ENCODE results near the gene TRPM3.

TRPM3 gene

DNA sequence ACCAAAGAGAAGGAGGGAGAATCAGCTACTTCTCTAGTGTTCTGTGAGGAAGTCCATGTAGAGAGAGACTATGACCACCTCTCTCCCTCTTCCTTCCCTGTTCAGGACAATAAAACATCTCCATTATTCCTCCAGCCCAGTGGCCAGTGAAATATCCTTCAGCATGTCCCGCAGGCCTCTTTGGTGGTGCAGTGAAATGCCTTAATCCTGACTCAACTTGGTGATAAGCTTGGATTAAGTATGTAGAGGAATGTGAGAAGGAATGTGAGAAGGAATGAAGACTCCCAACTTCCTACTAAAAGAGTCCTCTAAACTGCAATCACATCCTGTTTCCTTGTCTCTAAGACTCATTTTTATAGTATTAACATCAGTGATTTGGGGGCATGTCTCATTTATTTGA lies 167.3 kb downstream of the TRPM3 start:
- FAIRE-seq (no peak), DNase-seq (ENCODE audit: extremely low spot score, insufficient read length, low read depth) (no peak)

DNA sequence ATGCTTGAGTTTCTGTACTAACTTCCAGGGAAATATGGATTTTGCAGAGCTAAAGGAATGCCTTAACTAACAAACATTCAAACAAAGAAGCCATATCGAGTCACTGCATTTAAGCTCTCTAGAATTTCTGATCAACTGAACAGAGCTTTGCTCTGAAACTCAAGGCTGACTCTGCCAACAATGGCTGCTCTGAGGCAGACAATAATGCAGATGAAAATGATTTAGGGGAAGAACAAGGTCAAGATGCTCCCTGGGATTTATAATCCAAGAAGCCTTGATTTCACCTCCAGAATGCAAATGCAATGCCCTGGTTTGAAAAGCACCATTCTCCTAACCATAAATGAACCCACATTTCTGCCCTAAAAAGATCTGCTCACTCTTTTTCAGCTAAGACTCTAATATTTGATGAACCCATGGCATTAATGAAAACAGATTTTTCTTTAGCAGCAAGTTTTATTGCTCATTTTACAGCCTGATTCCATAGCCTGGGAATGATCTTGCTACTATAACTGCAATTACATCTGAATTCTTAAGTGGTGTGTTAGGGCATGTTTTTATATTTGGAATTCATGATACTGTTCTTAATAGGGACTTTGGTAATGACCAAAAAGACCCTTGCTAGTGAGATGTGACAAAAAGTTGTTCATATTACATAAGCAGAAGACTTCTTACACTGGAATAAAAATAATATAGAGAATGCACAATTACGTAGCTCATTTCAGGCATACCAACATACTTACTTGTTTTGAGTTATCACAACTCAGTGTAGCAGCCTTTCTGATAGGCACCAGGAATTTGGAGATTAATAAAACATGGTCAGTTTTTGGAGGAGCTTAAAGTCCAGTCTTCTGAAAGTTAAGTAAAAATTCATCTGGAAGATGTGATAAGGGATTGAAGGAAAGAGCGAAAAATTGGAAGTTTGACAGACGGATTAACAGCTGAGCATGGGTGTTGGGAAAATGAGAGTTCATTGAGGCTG lies 169.4 kb downstream of the TRPM3 start:
- no peak for DNase-seq (ENCODE audit: extremely low spot score, insufficient read length, low read depth)
- FAIRE-seq = no peak

DNA sequence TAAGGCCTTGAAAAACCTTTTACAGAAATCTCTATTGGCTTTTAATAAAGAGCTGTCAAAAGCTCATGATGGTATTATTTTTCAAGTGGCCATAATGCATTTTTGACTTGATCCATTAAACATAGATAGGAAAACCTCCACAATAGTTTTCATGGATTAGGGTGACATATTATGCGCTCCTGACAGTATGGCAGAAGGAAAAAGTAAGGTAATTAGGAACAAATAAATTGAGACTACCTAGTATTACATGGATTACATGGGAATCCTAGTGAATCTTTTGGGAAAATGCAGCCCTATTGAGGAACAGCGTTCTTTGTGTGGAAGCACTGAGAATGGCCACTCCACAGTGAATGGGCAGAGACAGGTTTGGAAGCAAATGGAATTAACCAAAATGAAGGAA lies 171.2 kb downstream of the TRPM3 start:
- DNase-seq (ENCODE audit: extremely low spot score, insufficient read length, low read depth) (no peak), FAIRE-seq (no peak)

DNA sequence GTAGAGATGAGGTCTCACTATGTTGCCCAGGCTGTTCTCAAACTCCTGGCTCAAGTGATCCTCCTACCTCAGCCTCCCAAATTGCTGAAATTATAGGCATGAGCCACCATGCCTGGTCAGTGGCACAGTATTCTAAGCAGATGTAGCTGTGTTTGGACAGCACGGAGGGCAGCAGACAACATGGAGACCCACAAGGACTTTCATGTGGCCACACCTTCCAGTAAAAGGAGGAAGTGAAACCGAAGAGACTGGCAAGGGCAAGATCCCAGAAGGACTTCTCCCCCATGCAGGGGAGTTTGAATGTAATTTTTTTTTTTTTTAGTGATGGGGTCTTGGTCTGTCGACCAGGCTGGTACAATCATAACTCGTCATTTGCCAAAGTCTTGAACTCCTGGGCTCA lies 172.2 kb downstream of the TRPM3 start:
- DNase-seq (ENCODE audit: extremely low spot score, insufficient read length, low read depth) (no peak), FAIRE-seq (no peak)

DNA sequence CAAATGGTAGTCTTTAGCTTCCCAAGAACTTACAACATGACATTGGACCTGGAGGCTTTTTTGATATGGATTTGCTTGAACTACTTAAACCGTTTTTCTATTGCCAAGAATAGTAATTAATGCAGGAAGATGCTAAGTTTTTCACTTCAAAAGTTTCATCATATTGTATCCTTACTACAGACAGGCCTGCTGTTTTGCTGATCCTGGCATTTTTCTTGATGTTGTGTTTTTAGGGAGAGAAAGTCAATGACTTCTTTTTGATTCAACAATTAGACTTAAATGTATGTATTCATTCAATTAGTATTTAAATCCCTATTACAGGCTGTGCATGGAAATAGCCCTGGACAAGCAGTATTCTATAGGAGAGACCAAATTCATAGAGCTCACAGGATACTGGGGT lies 172.7 kb downstream of the TRPM3 start:
- DNase-seq (ENCODE audit: extremely low spot score, insufficient read length, low read depth) (no peak), FAIRE-seq (no peak)

DNA sequence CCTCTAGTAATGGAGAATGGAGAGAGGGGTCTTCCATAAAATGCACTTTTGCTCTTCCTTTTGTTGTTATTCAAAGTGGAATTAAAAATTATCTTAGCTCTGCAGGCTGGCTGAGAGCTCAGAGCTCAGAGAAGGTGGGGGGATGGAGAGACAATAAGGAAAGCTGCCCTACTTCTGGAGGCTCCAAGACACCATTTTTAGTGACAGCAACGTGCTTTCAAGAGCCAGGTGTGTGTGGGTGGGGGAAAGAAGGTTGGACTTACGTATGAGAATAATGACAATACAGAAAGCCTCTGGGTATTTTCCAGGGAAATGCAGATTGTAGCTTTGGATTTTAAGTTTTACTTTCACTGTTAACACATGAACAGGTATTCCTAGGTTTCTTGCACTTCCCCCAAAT lies 173.9 kb downstream of the TRPM3 start:
- FAIRE-seq (no peak), DNase-seq (ENCODE audit: extremely low spot score, insufficient read length, low read depth) (no peak)

DNA sequence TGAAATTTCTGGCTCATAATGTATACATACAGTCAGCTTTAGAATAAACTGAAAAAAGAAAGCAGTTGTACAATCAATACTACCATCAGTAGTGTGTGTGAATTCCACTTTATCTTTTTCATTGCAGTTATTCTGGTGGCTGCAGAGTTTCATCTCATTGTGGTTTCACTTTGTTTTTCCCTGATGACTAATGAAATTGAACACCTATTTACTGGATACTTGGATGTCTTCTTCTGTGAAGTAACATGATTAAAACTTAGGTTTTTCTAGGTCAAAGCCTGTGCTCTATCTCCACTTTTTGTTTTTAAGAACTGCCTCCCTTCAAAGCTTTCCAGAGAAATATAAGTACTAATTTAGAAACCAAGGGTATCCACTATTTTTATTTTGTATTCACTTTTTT lies 174.3 kb downstream of the TRPM3 start:
- DNase-seq (ENCODE audit: extremely low spot score, insufficient read length, low read depth) (no peak), FAIRE-seq (no peak)

DNA sequence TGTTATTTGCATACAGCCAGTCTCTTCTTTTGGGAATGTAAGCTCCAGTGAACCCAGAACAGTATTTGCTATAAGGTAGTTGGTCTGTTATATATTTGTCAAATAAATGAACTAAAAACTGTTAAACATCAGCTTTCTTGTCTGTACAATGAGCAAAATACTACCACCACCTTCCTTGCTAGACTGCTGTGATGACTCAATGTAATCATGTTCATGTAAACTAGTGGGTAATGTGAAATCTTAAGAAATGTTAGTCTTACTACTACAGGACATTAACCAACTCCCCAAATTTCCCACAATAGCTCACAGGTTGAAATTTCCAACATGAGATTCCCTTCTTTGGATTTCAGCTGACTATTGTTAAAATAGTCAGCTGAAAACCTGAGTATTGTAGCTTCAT lies 176.1 kb downstream of the TRPM3 start:
- FAIRE-seq (no peak), DNase-seq (ENCODE audit: extremely low spot score, insufficient read length, low read depth) (no peak)

DNA sequence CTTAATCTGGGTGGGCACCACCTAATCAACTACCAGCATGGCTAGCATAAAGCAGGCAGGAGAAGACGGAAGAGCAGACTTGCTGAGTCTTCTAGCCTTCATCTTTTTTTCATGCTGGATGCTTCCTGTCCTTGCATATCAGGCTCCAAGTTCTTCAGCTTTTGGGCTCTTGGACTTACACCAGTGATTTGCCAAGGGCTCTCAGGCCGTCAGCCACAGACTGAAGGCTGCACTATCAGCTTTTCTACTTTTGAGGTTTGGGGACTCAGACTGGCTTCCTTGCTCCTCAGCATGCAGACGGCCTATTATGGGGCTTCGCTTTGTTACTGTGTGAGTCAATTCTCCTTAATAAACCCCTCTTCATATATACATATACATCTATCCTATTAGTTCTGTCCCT lies 180.2 kb downstream of the TRPM3 start:
- FAIRE-seq = no peak
- DNase-seq (ENCODE audit: extremely low spot score, insufficient read length, low read depth) = no peak

DNA sequence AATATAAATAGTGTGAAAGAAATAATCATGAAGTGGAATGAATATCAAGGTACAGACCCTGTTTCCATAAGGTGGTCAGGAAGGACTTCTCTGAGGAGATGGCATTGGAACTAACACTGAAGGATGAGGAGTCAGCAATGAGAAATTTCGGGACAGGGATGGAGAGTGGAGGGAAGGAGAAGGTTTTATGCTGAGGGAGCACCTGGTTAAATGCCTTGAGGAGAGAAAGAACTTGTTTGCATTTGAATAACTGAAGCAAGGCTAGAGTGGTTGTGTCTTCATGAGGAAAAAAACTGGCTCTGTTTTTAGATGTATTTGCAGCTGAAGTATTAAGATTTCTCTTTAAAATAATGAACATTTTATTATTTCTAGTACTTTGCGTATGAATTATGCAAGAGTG lies 180.8 kb downstream of the TRPM3 start:
- DNase-seq (ENCODE audit: extremely low spot score, insufficient read length, low read depth) (no peak), FAIRE-seq (no peak)

GRCh38 chr9:70936536-70936935 lies 184.9 kb downstream of the TRPM3 start:
- DNase-seq (ENCODE audit: extremely low spot score, insufficient read length, low read depth) (no peak), FAIRE-seq (no peak)

DNA sequence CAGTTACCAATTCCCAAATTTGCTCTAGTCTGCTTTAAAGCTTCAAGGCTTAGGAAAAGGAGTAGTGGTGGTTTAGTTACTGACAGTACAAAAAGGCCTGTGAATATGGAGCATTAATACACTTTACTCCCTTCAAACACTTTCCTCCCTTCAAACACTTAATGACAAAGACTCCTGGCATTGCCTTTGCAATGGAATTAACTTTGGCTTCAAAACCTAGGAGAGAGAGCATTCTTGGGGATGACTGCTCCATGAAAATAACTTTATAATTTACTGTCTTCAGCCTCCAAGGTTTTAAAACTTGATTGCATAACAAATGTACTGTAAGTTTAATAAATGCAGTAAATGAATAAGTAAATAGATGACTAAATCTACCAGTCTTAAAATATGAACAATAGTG lies 185.6 kb downstream of the TRPM3 start:
- no peak for FAIRE-seq

GRCh38 chr9:70934642-70935041 lies 186.8 kb downstream of the TRPM3 start:
- DNase-seq (ENCODE audit: extremely low spot score, insufficient read length, low read depth) (no peak), FAIRE-seq (no peak)

More for the DNA sequence above, 185.6 kb downstream of the TRPM3 start:
- DNase-seq (ENCODE audit: extremely low spot score, insufficient read length, low read depth) = no peak

- DNase-seq (ENCODE audit: extremely low spot score, insufficient read length, low read depth) (no peak), FAIRE-seq (no peak)
These were observed 188.1 kb downstream of the TRPM3 start for GRCh38 chr9:70933321-70933720.

DNA sequence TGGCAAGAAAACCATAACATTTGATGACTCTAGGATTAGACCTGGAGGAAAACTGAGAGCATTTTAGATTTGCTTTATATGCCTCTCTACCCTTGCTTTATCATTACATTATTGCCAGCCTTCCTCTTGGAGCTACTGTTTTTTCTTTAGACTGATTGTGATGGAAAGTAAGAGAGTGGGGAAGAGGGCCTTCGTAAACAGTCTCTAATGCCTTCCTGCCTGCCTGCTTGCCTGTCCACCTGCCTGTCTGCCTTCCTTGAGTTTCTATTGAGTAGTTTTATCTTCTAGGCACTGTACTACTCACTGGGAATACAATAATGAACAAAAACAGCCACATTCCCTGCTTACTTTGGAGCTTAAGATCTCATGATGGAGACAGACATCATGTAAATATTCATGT lies 189.3 kb downstream of the TRPM3 start:
- no peak for FAIRE-seq

GRCh38 chr9:70927530-70927929 lies 193.9 kb downstream of the TRPM3 start:
- DNase-seq (ENCODE audit: extremely low spot score, insufficient read length, low read depth) (no peak), FAIRE-seq (no peak)

More for the DNA sequence above, 189.3 kb downstream of the TRPM3 start:
- no peak for DNase-seq (ENCODE audit: extremely low spot score, insufficient read length, low read depth)

GRCh38 chr9:70924895-70925547 lies 196.4 kb downstream of the TRPM3 start:
- DNase-seq (ENCODE audit: extremely low spot score, insufficient read length, low read depth) = no peak
- peak; percentile 52 for FAIRE-seq

DNA sequence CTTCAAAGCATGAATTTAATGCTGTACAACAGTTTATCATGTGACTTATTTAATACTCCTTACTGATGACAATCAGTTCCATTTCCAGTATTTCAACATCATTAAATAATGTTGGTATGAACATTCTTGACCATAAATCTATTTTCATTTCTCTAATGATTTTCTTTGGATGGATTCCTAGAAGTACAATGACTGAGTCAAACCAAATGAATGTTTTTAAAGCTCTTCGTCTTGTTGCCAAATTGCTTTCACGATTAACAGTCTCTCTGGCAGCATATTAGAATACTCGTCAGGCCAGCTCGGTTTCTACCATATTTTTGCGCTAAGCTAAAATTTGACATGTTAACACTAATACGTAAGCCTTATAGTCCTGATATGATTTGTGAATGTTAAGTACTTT lies 197.0 kb downstream of the TRPM3 start:
- DNase-seq (ENCODE audit: extremely low spot score, insufficient read length, low read depth) = no peak
- FAIRE-seq = no peak

GRCh38 chr9:70923961-70924360 lies 197.5 kb downstream of the TRPM3 start:
- DNase-seq (ENCODE audit: extremely low spot score, insufficient read length, low read depth) = no peak
- FAIRE-seq = no peak

DNA sequence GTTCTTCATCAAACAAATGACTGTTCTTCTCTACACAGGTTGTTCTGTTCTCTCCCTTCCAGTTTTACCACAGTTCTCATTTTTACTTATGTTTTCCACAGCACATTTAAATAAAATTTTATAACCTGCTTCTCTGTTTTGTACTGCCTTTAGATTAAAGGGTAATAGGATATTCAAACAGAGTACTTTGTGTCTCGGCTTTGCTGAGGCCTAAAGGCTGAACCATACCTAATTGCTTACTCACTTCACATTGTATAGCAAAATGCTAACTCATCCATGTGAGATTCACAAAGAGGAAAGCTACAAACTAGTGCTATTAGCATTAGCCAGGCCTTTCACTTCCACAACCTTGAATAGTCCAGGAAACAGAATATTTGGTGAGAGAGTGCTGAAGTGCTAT lies 200.3 kb downstream of the TRPM3 start:
- FAIRE-seq (no peak), DNase-seq (ENCODE audit: extremely low spot score, insufficient read length, low read depth) (no peak)

- DNase-seq (ENCODE audit: extremely low spot score, insufficient read length, low read depth) (no peak), FAIRE-seq (no peak)
These were observed 204.1 kb downstream of the TRPM3 start for GRCh38 chr9:70917277-70917676.

Measured in GM18507 (cell line).